HG02610 (cell line): ENCODE measurements around the gene TGM1.
"Not testable (repeated sequence)": the region's sequence is repeated elsewhere in the genome, so short reads cannot be mapped to it uniquely, and the experiment has no call there.

ENCODE experiments used
- ATAC-seq: cut with Tn5 transposase; IDR thresholded peaks from one replicate; pipeline ENCODE4 v1.9.1; 2021; ENCODE audit warnings: mild to moderate bottlenecking, moderate library complexity; ENCODE audit not compliant: unreplicated experiment

Gene TGM1

DNA sequence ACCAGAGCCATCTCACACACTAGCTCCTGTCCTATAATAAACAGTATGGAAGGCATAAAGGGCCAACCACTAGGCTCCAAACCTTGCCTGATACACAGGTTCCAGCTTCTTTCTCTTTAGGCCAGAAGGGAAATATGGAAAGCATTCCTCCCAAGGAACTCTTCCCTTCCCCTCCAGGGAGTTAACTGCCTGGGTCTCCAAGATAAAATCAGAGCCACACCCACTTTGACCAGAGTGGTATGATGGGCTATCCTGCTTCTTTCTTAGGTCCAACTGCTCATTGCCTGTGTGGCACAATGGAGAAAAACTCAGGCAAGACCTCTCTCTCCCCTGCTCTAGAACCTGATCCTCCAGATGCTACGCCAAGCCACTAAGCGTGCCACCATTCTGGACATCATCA lies 55.4 kb downstream of the TGM1 start:
- no peak for ATAC-seq

DNA sequence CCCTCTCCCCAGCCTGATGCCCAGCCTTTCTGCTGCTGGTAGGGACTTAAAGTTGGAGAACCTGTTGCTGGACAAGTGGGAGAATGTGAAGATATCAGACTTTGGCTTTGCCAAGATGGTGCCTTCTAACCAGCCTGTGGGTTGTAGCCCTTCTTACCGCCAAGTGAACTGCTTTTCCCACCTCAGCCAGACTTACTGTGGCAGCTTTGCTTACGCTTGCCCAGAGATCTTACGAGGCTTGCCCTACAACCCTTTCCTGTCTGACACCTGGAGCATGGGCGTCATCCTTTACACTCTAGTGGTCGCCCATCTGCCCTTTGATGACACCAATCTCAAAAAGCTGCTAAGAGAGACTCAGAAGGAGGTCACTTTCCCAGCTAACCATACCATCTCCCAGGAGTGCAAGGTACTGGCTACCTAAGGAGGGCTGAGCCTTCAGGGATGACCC lies 55.8 kb downstream of the TGM1 start:
- ATAC-seq: no peak

DNA sequence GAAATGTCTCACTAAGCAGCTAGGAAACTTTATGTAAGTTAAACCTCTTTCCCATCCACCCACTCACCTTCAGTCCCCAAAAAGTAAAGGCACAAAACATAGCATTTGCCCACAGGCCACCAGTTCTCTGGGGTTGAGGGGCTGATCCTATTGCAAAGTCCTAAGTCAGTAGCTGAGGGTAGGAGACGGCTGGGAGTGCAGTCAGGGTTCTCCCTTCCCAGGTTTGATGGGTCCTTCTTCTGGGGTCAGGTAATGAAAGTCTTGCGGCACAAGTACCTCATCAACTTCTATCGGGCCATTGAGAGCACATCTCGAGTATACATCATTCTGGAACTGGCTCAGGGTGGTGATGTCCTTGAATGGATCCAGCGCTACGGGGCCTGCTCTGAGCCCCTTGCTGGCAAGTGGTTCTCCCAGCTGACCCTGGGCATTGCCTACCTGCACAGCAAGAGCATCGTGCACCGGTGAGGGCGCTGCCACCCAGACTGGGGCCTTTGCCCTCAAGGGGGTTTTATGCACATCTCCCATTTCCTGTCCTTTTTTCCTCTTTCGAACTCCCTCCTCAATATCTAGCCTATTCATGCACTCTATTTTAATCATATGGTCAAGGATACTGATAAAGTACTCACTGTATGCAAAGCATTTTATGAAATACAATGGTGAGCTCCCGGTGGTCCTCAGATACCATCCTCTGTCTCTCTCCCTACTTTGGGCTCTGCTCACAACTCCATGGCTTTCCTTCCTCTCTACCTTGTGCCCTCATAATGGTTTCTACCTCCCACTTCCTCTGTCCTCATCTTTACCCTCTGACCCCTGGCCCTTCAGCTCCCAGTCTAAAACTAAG lies 56.5 kb downstream of the TGM1 start:
- ATAC-seq: no peak

DNA sequence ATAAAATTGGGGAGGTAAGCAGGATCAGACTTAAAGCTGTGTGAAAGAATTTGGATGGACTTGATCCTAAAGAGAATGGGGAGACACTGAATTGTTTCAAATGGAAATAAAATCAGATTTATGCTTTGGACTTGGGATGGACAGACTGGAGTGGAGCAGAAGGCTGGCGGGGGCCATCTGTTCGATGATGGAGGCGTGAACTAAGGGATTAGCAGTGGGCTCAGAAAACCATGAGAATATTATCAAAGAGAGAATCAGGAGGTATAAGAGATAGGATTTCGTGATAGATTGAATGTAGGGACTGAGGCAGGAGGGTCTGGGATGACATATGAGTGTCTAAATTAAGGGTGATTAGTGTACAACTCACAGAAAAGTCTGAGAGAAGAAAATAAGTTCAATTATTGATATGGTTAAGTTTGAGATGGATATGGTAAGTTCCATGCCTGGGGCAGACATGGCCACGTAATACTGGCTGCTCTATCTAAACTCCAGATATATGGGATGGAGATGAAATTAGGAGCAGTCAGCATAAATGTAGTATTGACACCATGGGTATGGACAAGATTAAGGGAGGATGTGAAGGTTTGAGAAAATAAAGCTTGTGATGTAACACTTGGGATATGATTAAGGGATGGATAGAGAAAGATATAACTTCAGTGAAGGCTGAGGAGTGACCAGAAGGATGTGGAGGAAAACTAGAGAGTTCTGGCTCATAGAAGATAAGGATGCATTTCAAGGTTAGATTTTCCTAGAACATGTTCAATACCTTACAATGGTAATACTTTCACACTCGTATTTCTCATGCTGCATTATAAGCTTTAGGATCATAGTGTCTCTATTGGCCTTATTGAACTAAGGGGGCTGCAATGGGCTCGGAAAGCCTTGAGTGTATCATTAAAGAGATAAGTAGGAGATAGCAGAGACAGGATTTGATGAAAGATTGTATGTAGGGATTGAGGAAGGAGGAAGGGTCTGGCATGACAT lies 58.5 kb downstream of the TGM1 start:
- no peak for ATAC-seq

DNA sequence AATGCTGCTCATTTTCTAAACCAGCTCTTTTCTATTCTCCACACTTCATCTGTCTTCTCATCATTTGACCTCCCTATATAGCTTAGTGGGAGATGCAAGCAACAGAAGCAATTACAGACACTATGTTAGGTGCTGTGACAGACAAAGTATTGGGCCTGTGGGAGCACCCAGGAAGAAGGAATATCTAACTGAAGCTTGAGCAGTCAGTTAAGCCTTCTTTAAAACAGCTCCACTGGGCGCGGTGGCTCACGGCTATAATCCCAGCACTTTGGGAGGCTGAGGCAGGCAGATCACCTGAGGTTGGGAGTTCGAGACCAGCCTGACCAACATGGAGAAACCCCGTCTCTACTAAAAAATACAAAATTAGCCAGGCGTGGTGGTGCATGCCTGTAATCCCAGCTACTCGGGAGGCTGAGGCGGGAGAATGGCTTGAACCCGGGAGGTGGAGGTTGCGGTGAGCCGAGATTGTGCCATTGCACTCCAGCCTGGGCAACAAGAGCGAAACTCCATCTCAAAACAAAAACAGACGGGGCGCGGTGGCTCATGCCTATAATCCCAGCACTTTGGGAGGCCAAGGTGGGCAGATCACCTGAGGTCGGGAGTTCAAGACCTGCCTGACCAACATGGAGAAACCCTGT lies 59.6 kb downstream of the TGM1 start:
- not testable (repeated sequence) for ATAC-seq

DNA sequence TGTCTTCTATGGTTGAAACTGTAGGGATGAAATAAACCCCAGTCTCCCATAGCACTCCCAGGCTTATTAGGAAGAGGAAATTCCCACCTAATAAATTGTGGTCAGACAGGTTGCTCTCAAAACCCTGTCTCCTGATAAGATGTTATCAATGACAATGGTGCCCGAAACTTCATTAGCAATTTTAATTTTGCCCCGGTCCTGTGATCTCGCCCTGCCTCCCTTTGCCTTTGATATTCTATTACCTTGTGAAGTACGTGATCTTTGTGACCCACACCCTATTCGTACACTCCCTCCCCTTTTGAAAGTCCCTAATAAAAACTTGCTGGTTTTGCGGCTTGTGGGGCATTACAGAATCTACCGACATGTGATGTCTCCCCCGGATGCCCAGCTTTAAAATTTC lies 60.4 kb downstream of the TGM1 start:
- not testable (repeated sequence) for ATAC-seq
